Small intestine (tissue), 7 donors: ENCODE measurements around the gene PRSS50. TPM values are rescaled to one million over a fixed set of nuclear protein-coding genes. Genes with fewer than 3 reads are reported as not detected.

ENCODE experiments used
- DNase-seq, 2 donors: peaks; one replicate each; pipeline versions ENCODE4 v3.0.0 to v3.0.0-alpha.2; 2013
- FAIRE-seq: peaks from 2 replicates; lab custom pipeline; 2012; peaks lifted over from hg19 to GRCh38; lab: Jason Lieb, UNC
- H3K27ac ChIP-seq, 3 donors: one replicate each; pipeline ENCODE4 v1.5.1; 2013; ENCODE audit warnings: low read length in 2 of 3, mild to moderate bottlenecking in 2 of 3, control low read depth in 1 of 3, inconsistent platforms in 1 of 3, low read depth in 1 of 3, moderate library complexity in 1 of 3
- H3K27me3 ChIP-seq, 3 donors: one replicate each; pipeline ENCODE4 v1.6.1; 2013; ENCODE audit warnings: low read length in 3 of 3, inconsistent platforms in 1 of 3; ENCODE audit not compliant: control insufficient read depth in 3 of 3, insufficient read depth in 3 of 3
- H3K36me3 ChIP-seq, 3 donors: one replicate each; pipeline ENCODE4 v1.6.1; 2013; ENCODE audit warnings: low read length in 3 of 3, inconsistent platforms in 1 of 3, low read depth in 1 of 3, mild to moderate bottlenecking in 1 of 3, moderate library complexity in 1 of 3; ENCODE audit not compliant: control insufficient read depth in 3 of 3, insufficient read depth in 2 of 3
- H3K4me1 ChIP-seq, 3 donors: one replicate each; pipeline ENCODE4 v1.6.1; 2013; ENCODE audit warnings: low read length in 2 of 3, inconsistent platforms in 1 of 3, low read depth in 1 of 3, mild to moderate bottlenecking in 1 of 3, moderate library complexity in 1 of 3; ENCODE audit not compliant: control insufficient read depth in 3 of 3, insufficient read depth in 2 of 3
- H3K4me3 ChIP-seq, 3 donors: one replicate each; pipeline ENCODE4 v1.5.1; 2013; ENCODE audit warnings: low read length in 3 of 3, control low read depth in 1 of 3, inconsistent platforms in 1 of 3, low read depth in 1 of 3, mild to moderate bottlenecking in 1 of 3, moderate library complexity in 1 of 3
- H3K9me3 ChIP-seq, 2 donors: one replicate each; pipeline ENCODE4 v1.6.1; 2013; ENCODE audit warnings: low read depth in 1 of 2, low read length in 1 of 2; ENCODE audit not compliant: control insufficient read depth in 2 of 2, insufficient read depth in 1 of 2
- WGBS, 3 donors: extraction: QIAGEN DNeasy Blood & Tissue Kit; methylation state at CpG; one replicate each; pipeline ENCODE4 v1.1.7; 2013; 5-methylcytosine and 5-hydroxymethylcytosine counted together
- polyA plus RNA-seq, 4 donors: library from polyadenylated mRNA; stranded (reverse) in 3 of 4; unstranded in 1 of 4; fragments of 200-250 nt in 3 of 4; fragments of 120-200 nt in 1 of 4; gene quantifications; one replicate each; pipeline versions ENCODE4 v1.2.1 to v1.2.3, GENCODE V29; 2013
- donor health status: healthy with polysubstance abuse.
- donor health status: control.
- donor health status: control.
- donor health status: Bipolar disorder and iron deficiency.
- donor health status: healthy.

Gene PRSS50
- polyA plus RNA-seq, 4 donors: 0.01 to 3.7 TPM; not detected in 2

DNA sequence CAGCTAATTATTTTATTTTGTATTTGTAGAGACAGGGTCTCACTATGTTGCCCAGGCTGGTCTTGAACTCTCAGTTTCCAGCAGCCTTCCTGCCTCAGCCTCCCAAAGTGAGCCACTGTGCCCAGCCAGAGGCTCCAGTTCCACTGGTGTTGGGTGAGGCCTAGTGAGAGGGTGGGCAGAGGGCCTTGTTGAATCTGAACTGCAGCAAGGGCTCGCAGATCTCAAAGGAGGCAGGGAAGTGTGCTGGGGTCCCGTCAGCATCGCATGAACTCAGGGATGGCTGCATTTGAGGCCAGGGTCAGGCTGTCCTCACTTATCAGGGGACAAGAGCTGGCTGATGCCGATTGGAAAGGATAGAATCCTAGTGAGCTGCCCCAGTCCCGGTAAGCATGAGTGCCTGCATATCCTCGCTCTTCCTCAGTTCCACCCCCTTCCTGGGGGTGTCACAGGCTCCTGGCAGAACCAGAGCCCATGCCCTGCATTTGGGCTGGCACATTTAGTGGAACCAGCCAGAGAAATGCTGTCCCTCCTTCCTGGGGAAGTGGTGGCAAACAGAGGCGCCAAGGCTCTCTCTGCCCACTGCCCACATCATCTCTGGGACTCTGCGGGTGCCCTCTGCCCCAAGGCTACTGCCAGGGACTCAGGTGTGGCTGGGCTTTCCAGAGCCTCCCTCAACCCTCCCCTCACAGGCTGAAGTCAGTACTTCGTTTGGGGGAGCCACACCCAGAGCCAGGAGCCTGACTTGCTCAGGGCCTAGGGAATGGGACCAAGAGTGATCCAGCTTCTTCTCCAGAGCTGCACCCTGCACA is 48.3 kb downstream of the PRSS50 start:
- DNase-seq: no peak
- 65 to 80% (median 77%) methylated on average over 9 of the region's 9 CpGs for WGBS, 3 donors
- Histone ChIP-seq H3K36me3 (peaks cover 0 to 38% (median 0%) of the 10 kb centered on the region in 3 donors), H3K4me1 (peaks cover 0 to 36% (median 0%) of the 10 kb centered on the region in 3 donors), H3K9me3 (no peaks in the 10 kb centered on the region), H3K27me3 (no peaks in the 10 kb centered on the region), H3K27ac (no peak overlapping the region), H3K4me3 (no peak overlapping the region)
- no peak for FAIRE-seq

DNA sequence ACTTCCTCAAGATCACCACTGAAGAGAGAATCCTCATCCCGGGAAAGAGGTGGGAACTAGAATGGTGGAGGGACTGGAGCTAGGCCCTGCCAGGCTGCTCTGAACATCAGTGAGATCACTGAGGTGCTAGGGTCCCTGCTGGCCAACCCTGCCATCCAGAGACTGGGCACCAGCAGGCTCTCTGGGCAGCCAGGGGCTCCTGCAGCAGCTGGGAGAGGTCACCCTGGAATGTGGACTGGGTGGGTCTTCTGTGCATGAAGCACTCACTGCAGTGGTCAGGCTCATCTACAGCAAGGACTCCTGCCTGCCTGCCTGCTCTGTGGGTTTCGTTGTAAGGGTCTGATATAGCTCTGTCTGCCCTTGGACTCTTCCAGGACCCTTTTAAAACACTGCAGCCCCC is 49.1 kb downstream of the PRSS50 start:
- Histone ChIP-seq H3K4me3 (no peak overlapping the region), H3K36me3 (peaks cover 0 to 30% (median 0%) of the 10 kb centered on the region in 3 donors), H3K4me1 (peaks cover 0 to 30% (median 0%) of the 10 kb centered on the region in 3 donors), H3K9me3 (no peaks in the 10 kb centered on the region), H3K27ac (no peak overlapping the region), H3K27me3 (no peaks in the 10 kb centered on the region)
- FAIRE-seq (no peak), DNase-seq (no peak)
- WGBS, 3 donors: 69 to 81% (median 79%) methylated on average over 2 of the region's 2 CpGs

DNA sequence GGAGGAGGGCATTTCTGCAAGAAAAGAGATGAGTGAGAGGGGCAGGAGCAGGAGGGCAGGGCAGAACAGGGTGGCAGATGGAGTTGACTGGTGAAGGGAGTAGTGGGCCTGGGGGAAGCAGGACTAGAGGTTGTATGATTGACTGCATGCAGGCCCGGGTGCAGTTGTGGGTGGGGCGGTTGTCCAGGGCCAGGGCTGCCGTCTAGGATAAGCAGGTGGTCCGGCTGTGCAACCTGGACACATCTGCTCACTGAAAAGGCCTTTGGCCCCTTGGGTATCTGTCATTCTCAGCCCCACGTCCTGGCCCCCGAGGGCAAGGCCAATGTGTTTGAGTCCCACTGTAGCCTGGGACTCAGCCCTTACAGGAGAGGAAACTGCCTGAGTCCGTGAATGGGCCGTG is 49.6 kb downstream of the PRSS50 start:
- H3K36me3 ChIP-seq: peaks cover 0 to 27% (median 0%) of the 10 kb centered on the region in 3 donors
- H3K4me1 ChIP-seq: peaks cover 0 to 25% (median 0%) of the 10 kb centered on the region in 3 donors
- no peaks in the 10 kb centered on the region for H3K9me3 ChIP-seq
- H3K4me3 ChIP-seq: no peak overlapping the region
- DNase-seq (no peak), FAIRE-seq (no peak)
- H3K27ac ChIP-seq: no peak overlapping the region
- H3K27me3 ChIP-seq: no peaks in the 10 kb centered on the region
- WGBS, 3 donors: 49 to 58% (median 55%) methylated on average over 8 of the region's 8 CpGs

DNA sequence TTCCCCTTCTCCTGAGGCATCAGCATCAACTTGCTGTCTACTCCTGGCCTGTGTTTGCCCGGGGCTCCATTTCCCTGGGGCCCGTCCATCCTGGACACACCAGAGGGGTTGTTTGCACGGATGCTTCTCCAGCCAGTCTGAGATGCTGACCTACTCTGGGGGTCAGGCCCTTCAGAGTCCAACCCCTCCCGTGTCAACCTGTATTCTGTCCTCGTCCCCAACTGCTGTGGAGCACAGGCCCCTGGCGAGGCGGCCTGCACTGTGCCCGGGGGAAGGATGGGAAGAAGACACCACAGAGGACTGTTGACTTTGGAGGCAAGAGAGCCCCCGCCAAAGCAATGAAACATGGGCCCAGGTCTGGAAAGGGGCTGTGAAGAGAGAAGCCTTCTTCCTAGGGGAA is 50.0 kb downstream of the PRSS50 start:
- Histone ChIP-seq H3K4me1 (peaks cover 0 to 21% (median 0%) of the 10 kb centered on the region in 3 donors), H3K27ac (no peak overlapping the region), H3K36me3 (peaks cover 0 to 25% (median 0%) of the 10 kb centered on the region in 3 donors), H3K27me3 (no peaks in the 10 kb centered on the region), H3K4me3 (no peak overlapping the region), H3K9me3 (no peaks in the 10 kb centered on the region)
- WGBS, 3 donors: 81 to 92% (median 90%) methylated on average over 9 of the region's 9 CpGs
- FAIRE-seq: no peak
- DNase-seq: no peak

DNA sequence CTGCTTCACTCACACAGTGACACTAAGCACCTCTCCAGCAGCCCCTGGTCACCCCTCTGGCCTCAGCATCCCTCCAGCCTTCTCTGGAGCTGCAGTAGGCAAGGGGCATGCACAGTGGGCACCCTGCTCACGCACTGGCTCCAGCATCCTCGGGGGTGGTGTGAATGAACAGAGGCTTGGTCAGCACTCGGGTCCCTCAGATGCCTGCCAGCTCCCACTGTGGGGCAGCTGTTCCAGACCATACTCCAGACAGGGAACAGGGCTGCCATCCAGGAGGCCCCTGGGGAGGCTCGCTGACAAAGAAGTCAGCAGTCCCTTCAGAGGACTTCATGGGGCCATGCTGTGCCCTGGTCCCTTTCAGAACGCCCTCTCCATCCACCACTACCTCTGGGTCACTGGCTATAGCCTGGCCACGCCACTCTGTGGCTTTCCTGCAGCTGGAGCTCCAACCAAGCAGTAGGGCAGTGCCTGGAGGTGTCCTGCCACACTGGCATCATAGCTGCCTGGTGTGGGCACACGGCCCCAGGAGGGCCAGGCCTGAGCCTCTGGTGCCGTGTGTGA is 50.5 kb downstream of the PRSS50 start:
- peaks cover 0 to 16% (median 0%) of the 10 kb centered on the region in 3 donors for H3K4me1 ChIP-seq
- DNase-seq (no peak), FAIRE-seq (no peak)

DNA sequence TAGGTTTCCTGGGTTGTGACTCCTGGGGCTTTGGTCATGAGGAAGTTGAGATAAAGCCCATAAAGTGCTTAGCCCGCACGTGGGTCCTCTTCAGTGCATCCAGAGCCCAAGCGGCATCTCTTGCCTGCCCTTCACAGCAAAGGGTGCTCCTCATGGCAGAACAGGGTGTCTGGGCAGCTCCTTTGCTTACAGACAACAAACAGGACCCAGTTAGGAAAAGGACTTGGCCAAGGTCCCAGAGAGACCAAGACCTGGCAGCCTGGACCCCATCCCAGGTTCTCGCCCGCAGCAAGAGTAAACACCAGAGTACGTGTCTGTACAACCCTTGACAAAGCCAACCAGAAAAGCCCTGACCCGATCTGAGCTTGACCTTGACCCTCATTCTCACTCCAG is 51.2 kb downstream of the PRSS50 start:
- H3K9me3 ChIP-seq: no peaks in the 10 kb centered on the region
- peaks cover 0 to 13% (median 0%) of the 10 kb centered on the region in 3 donors for H3K36me3 ChIP-seq
- peak in 1 of 2 donors; percentile 35 for DNase-seq
- H3K4me3 ChIP-seq: no peak overlapping the region
- 51 to 71% (median 58%) methylated on average over 7 of the region's 7 CpGs for WGBS, 3 donors
- H3K4me1 ChIP-seq: peaks cover 0 to 13% (median 0%) of the 10 kb centered on the region in 3 donors
- no peak overlapping the region for H3K27ac ChIP-seq
- H3K27me3 ChIP-seq: no peaks in the 10 kb centered on the region
- FAIRE-seq: no peak

More for the DNA sequence above, 50.5 kb downstream of the PRSS50 start:
- Histone ChIP-seq H3K9me3 (no peaks in the 10 kb centered on the region), H3K27ac (no peak overlapping the region), H3K4me3 (no peak overlapping the region), H3K27me3 (no peaks in the 10 kb centered on the region), H3K36me3 (peaks cover 0 to 20% (median 0%) of the 10 kb centered on the region in 3 donors)
- WGBS, 3 donors: 77 to 83% (median 79%) methylated on average over 8 of the region's 8 CpGs

DNA sequence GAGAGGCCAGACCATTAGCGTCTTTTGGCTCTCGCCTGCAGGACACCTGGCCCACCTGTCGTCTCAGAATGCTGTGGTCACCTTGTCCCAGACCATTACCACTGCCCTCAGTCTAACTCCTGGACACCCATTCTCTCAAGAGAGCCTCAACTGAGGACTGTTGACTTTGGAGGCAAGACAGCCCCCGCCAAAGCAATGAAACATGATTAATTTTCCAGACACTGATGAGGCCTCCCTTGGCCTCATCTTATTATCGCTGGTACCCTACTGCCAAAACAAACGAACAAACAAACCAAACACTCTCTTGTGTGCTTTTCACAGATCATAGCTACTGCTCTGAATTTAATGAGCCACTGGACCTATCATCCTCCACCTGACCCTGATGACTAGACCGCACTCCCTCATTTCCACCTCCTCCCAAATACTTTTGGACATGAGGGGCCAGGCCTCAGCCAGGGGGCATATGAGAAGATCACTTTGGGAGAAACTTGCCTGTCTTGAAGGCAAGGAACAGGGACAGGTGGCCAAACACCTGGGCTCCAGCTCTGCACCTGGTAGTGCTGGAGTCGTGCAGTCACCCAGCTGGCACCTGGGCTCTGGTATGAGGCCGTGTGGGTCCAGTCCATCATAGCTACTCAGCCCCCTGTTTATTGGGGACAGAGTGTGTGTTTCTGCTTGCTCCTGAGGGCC is 51.8 kb downstream of the PRSS50 start:
- DNase-seq: no peak
- no peak overlapping the region for H3K27ac ChIP-seq

More for the DNA sequence above, 51.8 kb downstream of the PRSS50 start:
- no peak overlapping the region for H3K4me3 ChIP-seq
- FAIRE-seq: no peak
- peaks cover 0 to 8% (median 0%) of the 10 kb centered on the region in 3 donors for H3K36me3 ChIP-seq
- H3K27me3 ChIP-seq: no peaks in the 10 kb centered on the region
- 55 to 80% (median 64%) methylated on average over 9 of the region's 9 CpGs for WGBS, 3 donors
- no peaks in the 10 kb centered on the region for H3K9me3 ChIP-seq
- H3K4me1 ChIP-seq: peaks cover 0 to 13% (median 0%) of the 10 kb centered on the region in 3 donors
